ENCODE data around the gene NUCB2. TPM values are rescaled to one million over a fixed set of nuclear protein-coding genes. Genes with fewer than 3 reads are reported as not detected.
A peak's percentile ranks its signal among the peaks of the same experiment; 100 is the strongest.

NUCB2 gene
- total RNA-seq, 1 experiment from 2014 or later: 66.6 TPM

DNA sequence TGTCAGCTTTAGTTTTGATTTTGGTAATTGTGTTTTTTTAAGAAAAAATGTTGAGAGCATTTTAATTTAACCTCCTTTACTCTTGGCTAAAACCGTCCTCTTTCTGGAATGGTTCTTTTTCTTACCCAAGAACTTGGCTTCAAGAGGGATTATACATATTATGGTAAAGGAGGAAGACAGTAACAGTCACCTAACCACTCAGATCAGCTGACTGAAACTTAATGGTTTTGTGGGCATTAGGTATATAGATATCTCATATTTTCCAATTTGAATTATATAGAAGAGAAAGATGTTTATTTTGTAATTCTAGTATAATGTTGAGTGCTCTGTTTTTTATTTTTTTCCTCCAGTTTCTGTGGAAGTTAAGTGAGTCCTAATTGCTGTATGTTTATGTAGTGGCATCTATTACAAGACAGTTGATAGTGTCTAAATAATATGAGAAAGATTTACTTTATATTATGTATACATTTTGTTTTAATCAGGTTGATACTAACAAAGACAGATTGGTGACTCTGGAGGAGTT lies 38.4 kb downstream of the NUCB2 start:
- Histone ChIP-seq H3K9me3 (no peaks in the 10 kb centered on the region), H3K4me1 (no peaks in the 10 kb centered on the region), H3K27me3 (replicated peaks; ENCODE audit: control insufficient read depth, insufficient read depth, low read length) (no peaks in the 10 kb centered on the region), H3K36me3 (ENCODE audit: control insufficient read depth, insufficient read depth, low read length) (no peaks in the 10 kb centered on the region), H3K4me3 (ENCODE audit: low read depth, low read length) (no peak overlapping the region)
- H3K9me3 Mint-ChIP-seq (ENCODE audit: unreplicated experiment): no peaks in the 10 kb centered on the region
- intact Hi-C loops (cut with micrococcal nuclease; ENCODE audit: unreplicated experiment): no loop called here
- no peak overlapping the region for H3K4me3 Mint-ChIP-seq (ENCODE audit: unreplicated experiment)
- H3K27me3 Mint-ChIP-seq (ENCODE audit: insufficient read depth, unreplicated experiment): no peaks in the 10 kb centered on the region
- TF ChIP-seq, protein P1, sequence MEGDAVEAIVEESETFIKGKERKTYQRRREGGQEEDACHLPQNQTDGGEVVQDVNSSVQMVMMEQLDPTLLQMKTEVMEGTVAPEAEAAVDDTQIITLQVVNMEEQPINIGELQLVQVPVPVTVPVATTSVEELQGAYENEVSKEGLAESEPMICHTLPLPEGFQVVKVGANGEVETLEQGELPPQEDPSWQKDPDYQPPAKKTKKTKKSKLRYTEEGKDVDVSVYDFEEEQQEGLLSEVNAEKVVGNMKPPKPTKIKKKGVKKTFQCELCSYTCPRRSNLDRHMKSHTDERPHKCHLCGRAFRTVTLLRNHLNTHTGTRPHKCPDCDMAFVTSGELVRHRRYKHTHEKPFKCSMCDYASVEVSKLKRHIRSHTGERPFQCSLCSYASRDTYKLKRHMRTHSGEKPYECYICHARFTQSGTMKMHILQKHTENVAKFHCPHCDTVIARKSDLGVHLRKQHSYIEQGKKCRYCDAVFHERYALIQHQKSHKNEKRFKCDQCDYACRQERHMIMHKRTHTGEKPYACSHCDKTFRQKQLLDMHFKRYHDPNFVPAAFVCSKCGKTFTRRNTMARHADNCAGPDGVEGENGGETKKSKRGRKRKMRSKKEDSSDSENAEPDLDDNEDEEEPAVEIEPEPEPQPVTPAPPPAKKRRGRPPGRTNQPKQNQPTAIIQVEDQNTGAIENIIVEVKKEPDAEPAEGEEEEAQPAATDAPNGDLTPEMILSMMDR (IDR thresholded peaks at IDR 0.05; ENCODE audit: insufficient read depth in 1 of 2, low read depth in 1 of 2, low read length in 1 of 2, severe bottlenecking in 1 of 2, unreplicated experiment in 1 of 2): no peak
- no peak for DNase-seq
- no TSS peak for BruUV-seq (replicated peaks)
- no peaks in the 10 kb centered on the region for H3K4me1 Mint-ChIP-seq (ENCODE audit: low read depth, unreplicated experiment)
- POLR2A ChIA-PET: no interaction called here
- no peak overlapping the region for H3K27ac Mint-ChIP-seq (ENCODE audit: unreplicated experiment)
- no peaks in the 10 kb centered on the region for H3K36me3 Mint-ChIP-seq (ENCODE audit: insufficient read depth, unreplicated experiment)
- CTCF ChIA-PET: no interaction called here

DNA sequence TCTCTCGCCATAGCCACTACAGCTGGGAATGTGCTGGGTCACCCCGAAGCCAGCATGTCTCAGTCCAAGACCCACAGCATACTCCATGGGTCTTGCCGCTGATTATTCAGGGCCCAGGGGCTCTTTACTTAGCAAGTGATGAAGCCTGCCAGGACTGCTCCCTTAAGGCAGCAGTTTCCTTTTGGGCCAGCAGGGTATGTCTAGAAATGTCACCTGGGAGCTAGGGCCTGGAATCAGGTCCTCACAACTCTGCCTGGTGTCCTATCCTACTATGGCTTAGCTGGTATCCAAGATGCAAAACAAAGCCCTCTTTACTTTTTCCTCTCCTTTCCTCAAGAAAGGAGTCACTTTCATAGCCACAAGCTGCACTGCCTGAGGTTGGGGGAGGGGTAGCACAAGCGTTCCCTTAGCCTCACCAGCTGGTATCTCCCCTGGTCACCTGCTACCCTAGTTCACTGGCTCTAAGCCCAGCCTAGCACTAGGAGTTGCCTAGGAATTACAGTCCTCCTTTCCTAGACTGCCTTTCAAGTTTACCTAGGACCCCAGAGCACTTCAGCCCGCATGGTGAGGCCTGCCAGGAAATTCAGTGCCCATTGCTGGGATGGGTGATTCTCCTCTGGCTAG lies 52.4 kb downstream of the NUCB2 start:
- Mint-ChIP-seq H3K27me3 (ENCODE audit: insufficient read depth, unreplicated experiment) (no peaks in the 10 kb centered on the region), H3K9me3 (ENCODE audit: unreplicated experiment) (no peaks in the 10 kb centered on the region), H3K4me1 (ENCODE audit: low read depth, unreplicated experiment) (no peaks in the 10 kb centered on the region), H3K4me3 (ENCODE audit: unreplicated experiment) (no peak overlapping the region), H3K36me3 (ENCODE audit: insufficient read depth, unreplicated experiment) (no peaks in the 10 kb centered on the region), H3K27ac (ENCODE audit: unreplicated experiment) (peak overlapping the region; percentile 33)
- intact Hi-C loops (cut with micrococcal nuclease; ENCODE audit: unreplicated experiment): no loop called here
- H3K9me3 ChIP-seq: no peaks in the 10 kb centered on the region
- no peak overlapping the region for H3K4me3 ChIP-seq (ENCODE audit: low read depth, low read length)
- TF ChIP-seq, protein P1 (IDR thresholded peaks at IDR 0.05; ENCODE audit: insufficient read depth in 1 of 2, low read depth in 1 of 2, low read length in 1 of 2, severe bottlenecking in 1 of 2, unreplicated experiment in 1 of 2): no peak
- CTCF ChIA-PET: no interaction called here
- no peaks in the 10 kb centered on the region for H3K36me3 ChIP-seq (ENCODE audit: control insufficient read depth, insufficient read depth, low read length)
- no TSS peak for BruUV-seq (replicated peaks)
- H3K27me3 ChIP-seq (replicated peaks; ENCODE audit: control insufficient read depth, insufficient read depth, low read length): no peaks in the 10 kb centered on the region
- DNase-seq: no peak
- POLR2A ChIA-PET: no interaction called here
- no peaks in the 10 kb centered on the region for H3K4me1 ChIP-seq

DNA sequence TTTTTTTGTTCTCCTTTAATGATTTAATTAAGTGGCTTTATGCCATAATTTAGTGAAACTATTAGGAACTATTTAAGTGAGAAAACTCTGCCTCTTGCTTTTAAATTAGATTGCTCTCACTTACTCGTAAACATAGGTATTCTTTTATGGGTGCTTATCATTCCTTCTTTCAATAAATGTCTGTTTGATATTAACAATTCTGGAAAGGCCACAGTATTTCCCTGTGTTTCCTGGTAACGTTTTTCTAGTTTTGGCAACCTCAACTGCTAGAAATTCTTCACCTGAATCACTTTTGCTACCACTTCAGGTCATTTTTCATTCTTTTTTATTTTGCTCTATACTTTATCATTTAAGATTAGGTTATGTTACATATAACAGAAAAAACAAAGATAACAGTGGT lies 55.1 kb downstream of the NUCB2 start:
- H3K4me3 ChIP-seq (ENCODE audit: low read depth, low read length): no peak overlapping the region
- CTCF ChIA-PET: no interaction called here
- Mint-ChIP-seq H3K4me3 (ENCODE audit: unreplicated experiment) (no peak overlapping the region), H3K27ac (ENCODE audit: unreplicated experiment) (no peak overlapping the region), H3K36me3 (ENCODE audit: insufficient read depth, unreplicated experiment) (no peaks in the 10 kb centered on the region), H3K9me3 (ENCODE audit: unreplicated experiment) (no peaks in the 10 kb centered on the region), H3K27me3 (ENCODE audit: insufficient read depth, unreplicated experiment) (no peaks in the 10 kb centered on the region), H3K4me1 (ENCODE audit: low read depth, unreplicated experiment) (no peaks in the 10 kb centered on the region)
- H3K27me3 ChIP-seq (replicated peaks; ENCODE audit: control insufficient read depth, insufficient read depth, low read length): no peaks in the 10 kb centered on the region
- BruUV-seq (replicated peaks): no TSS peak
- no peaks in the 10 kb centered on the region for H3K36me3 ChIP-seq (ENCODE audit: control insufficient read depth, insufficient read depth, low read length)
- POLR2A ChIA-PET: interaction anchor here (1.1 kb wide), 1 partner anchor 17 kb away, joined by 4 read pairs; no protein-coding TSS in a partner anchor
- TF ChIP-seq, protein P1 (IDR thresholded peaks at IDR 0.05; ENCODE audit: insufficient read depth in 1 of 2, low read depth in 1 of 2, low read length in 1 of 2, severe bottlenecking in 1 of 2, unreplicated experiment in 1 of 2): no peak
- no peaks in the 10 kb centered on the region for H3K4me1 ChIP-seq
- H3K9me3 ChIP-seq: no peaks in the 10 kb centered on the region
- intact Hi-C loops (cut with micrococcal nuclease; ENCODE audit: unreplicated experiment): no loop called here
- no peak for DNase-seq

Measured in Caco-2 (cell line).